NCI-H1417 (cell line): ENCODE results near the gene ZNF503.
A peak's percentile ranks its signal among the peaks of the same experiment; 100 is the strongest.

Experiments used
- DNase-seq, 3 experiments: peaks; one replicate each; lab custom pipeline; 2025; lab: John Stamatoyannopoulos, UW

Gene ZNF503

DNA sequence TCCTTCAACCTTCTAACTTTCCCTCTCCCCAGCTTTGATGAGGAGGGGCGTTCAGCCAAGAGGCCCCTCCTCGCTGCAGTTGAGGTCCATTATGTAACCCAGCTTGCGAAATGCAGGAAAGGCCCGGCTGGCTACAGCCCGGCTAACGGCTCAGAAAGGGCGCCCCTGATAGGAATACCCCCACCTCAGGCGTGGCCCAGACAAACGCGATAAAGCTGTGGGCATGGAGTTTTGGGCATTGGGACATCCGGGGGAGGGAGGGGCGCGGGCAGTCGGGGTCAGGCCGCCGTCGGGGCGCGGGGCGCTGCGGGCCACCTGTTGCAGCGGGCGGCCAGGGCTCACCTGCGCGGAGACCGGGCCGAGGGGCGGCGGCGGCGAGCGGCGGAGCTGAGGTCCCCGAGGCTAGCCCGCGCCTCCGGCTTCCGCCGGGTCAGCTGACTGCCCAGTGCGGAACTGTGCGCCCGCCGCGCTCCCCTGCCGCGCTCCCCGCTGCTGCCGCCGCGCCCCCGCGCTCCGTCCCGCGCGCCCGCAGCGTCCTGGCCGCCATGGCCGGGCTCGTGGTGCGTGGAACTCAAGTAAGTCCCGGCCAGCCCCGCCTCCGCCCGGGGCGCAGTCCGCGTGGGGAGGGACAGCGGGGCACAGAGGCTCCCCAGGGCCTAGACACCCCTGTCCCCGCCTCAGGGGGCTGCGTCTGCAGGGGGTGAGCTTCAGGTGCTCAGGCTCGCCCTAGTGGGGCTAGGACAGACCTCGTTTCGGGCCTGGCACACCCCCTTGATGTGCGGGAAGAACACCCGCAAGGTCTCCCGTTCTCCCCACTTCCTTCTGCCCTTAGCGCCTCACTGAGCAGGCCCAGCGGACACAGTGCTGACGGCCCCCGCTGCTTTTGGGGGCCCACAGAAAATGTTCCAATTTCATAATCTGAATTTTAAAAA lies 29.9 kb upstream of the ZNF503 start, which contains the start of gene LRMDA:
TSS of gene LRMDA (plus strand) at position 445 of the 932 bp plus-strand sequence.
- DNase-seq = peak in 2 of 3 experiments; percentile 15 to 25

DNA sequence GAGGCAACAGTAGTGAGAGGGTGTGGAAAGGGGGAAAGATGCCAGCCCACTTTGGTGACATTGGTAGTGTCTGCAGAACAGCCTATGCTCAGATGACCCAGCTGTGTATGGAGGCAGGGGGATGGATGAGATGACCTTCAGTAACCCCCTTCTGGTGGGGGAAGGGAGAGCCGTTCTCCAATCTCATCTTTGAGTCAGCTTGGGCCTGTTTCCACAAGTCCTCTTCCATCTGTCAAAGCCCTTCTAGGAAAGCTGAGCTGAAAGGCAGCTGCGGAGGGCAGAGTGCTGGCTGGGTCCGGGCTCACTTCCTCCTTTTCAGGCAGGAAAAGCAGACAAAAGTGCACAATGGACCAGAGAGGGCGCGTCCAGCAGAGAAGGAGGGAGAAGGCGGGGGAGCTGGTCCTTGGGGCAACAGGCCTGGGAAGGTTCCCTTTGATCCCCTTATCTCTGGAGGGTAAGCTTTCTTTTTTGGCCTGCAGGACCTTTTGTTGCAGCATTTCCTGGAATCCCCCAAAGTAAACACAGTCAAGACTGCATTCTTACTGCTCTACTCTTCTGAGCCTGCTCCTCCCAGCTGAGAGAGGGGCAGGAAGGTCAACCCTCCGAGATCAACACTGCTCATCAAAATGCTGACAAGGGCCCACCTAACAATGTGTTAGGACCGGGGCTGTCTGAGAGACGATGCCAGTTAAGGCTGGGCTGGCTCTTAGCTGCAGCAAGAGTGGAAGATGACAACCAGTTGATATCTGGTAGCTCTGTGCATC lies 28.6 kb upstream of the ZNF503 start:
- peak in 1 of 3 experiments; percentile 3 for DNase-seq

GRCh38 chr10:75429159-75429827 lies 27.7 kb upstream of the ZNF503 start:
- DNase-seq = no peak

GRCh38 chr10:75428434-75429158 lies 27.0 kb upstream of the ZNF503 start:
- no peak for DNase-seq

- DNase-seq = no peak
Measured at GRCh38 chr10:75427951-75428350, 26.4 kb upstream of the ZNF503 start.

GRCh38 chr10:75426880-75427279 lies 25.3 kb upstream of the ZNF503 start:
- no peak for DNase-seq

- no peak for DNase-seq
Measured at GRCh38 chr10:75425291-75426079, 23.9 kb upstream of the ZNF503 start.

- no peak for DNase-seq
Measured at GRCh38 chr10:75424571-75424970, 23.0 kb upstream of the ZNF503 start.

- DNase-seq = no peak
Measured at GRCh38 chr10:75422913-75423312, 21.3 kb upstream of the ZNF503 start.

GRCh38 chr10:75418712-75419111 lies 17.1 kb upstream of the ZNF503 start:
- no peak for DNase-seq

- DNase-seq = no peak
Measured at GRCh38 chr10:75418293-75418692, 16.7 kb upstream of the ZNF503 start.

DNA sequence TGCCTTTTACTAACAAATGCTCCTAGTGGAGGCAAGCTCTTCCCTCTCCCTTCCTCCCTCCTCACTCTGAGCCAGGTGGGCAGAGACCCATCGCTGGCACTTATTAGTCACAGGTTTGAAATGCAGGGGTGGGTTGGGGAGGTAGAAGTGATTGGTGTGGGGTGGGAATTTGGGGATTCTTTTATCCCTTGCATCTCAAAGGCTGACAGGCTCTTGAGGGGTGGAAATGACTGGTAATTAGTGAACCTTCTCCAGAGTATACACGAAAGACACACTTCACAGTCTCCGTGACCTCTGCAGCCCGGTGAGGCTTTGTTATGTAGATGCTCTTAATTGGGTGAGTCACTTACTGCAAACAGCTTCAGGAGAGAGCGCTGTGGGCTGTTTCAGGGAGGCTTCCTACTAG lies 16.0 kb upstream of the ZNF503 start:
- DNase-seq = peak; percentile 3 to 86 (median 55)

DNA sequence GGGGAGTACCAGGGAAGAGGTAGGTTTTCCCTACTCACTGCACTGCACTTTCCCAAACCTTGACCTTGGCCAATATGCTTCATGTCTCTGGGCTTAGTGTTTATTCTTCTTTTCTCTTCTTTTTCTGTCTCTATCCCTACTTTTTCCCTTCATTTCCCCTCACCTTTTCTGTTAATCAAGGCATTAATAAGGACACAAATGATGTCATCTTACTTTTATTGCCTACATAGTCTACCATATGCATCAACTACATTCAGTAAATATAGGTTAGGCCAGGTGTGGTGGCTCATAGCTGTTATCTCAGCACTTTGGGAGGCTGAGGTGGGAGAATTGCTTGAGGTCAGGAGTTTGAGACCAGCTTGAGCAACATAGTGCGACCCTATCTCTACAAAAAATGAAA lies 13.0 kb upstream of the ZNF503 start:
- DNase-seq = no peak

DNA sequence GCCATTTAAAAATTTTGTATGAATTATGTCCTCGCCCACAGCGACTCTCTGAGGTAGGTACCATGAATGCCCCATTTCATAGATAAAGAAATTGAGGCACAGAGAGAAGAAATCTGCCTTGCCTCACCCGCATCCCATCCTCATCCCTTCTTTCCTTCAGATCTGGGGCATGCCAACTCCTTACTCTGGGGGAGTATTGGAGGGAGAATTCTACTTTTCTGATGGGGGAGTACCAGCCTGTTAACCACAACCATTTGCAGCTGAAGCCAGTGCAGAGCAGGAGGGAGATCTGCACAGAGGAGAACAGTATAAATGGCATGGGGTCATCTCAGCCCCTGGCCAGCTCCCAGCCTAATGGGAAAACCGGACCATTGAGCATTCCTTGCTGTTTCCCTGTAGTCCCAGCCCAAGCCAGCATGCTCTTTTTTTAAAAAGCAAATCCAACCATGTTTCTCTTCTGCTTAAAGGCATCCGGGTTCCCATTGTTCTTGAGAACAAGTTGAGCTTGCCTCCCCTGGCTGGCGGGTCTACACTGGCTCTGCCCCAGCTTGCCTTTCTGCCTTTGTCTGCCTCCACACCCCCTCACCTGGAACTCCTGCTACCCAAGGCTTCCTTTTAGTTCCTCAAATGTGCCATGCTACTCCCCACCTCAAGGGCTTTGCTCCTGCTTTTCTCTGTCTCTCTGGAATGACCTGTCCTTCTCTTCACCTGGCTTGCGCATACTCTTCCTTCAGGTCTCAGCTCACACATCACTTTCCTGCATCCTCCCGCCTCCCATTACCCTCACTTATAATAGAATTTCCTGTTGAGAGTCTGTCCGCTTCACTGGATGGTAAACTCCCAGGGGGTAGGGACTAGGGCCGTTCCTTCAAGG lies 8.8 kb upstream of the ZNF503 start:
- no peak for DNase-seq

- peak; percentile 41 to 78 (median 70) for DNase-seq
Measured at GRCh38 chr10:75408911-75409885, 7.6 kb upstream of the ZNF503 start.

- DNase-seq = no peak
Measured at GRCh38 chr10:75408509-75408875, 6.9 kb upstream of the ZNF503 start.

DNA sequence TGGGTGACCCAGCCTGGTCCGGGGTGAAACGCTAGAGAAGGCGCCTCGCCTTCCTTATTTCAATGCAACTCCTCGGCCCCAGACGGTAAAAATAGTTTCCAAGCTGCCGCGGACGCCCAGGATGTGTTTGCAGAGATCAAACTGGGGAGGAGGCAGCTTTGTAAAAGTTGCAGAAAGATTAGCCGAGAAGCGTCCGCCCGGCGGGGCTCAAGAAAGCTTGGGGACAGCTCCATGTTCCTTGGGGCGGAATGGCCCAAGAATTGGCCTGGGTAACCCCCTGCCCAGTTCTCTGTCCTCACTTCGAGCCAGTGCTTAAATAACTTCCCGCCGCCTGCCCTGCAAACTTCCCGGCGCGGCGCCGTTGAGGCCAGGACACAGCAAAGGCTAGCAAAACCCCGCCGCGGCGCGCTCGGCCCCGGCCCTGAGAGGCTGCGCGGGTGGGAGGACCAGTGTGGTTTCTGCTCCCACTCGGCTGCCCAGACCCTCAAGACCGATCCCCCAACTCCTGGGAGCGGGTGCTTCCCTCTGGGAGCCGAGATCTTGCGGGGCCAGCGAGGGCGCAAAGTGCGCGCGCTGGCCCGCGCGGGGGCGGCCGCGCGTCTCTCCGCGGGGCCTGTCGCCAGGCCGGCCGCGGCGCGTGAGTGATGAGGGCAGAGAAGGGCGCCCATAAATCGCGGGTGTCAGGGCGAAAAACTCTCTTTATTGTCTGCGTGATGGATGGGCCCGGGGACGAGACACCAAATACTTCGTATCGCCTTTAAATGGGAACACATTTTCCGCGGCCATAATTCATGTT lies 6.3 kb upstream of the ZNF503 start:
- no peak for DNase-seq

DNA sequence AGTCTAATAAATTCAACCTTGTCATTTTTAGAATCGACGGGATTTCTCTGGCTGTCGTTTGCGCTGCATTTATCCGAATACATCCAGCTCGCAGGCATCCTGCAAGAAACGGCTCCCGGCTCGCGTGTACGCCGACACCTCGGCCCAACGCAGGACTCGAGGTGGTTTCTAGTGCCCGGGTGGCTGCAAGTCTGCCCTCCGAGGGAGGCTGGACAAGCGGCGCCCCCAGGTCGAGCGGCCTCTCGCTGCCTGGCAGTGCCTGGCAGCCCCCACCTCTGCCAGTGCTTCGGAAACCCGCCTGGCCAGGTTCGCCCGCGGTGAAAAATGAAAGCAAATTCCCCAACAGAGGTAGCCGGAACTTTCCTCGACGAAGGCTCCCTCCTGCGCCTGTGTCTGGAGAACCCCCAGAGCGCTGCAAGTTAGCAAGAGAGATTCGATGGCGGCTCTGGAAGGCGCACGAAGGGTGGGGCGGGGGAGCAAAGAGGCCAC lies 5.7 kb upstream of the ZNF503 start:
- no peak for DNase-seq
